WI38 (cell line): ENCODE measurements around the gene VPS45.
A peak's percentile ranks its signal among the peaks of the same experiment; 100 is the strongest.
"Not testable (repeated sequence)": the region's sequence is repeated elsewhere in the genome, so short reads cannot be mapped to it uniquely, and the experiment has no call there.

Experiments
- H3K4me3 ChIP-seq: 2 replicates; pipeline ENCODE4 v1.5.1; 2011; ENCODE audit warnings: low read depth, mild to moderate bottlenecking, control low read depth, low read length
- CTCF ChIP-seq: IDR thresholded peaks from 2 replicates; pipeline ENCODE4 v1.5.1; 2012; ENCODE audit warnings: low read depth, mild to moderate bottlenecking, control low read depth, low read length

Gene VPS45

GRCh38 chr1:150142083-150142482 is 74.5 kb downstream of the VPS45 start:
- TF ChIP-seq CTCF: no peak
- H3K4me3 ChIP-seq: no peak overlapping the region

- TF ChIP-seq CTCF: no peak
- no peak overlapping the region for H3K4me3 ChIP-seq
Observed at GRCh38 chr1:150144606-150145005, 77.0 kb downstream of the VPS45 start.

GRCh38 chr1:150146016-150146415 is 78.4 kb downstream of the VPS45 start:
- H3K4me3 ChIP-seq: not testable (repeated sequence)

- H3K4me3 ChIP-seq: no peak overlapping the region
- no peak for TF ChIP-seq CTCF
Observed at GRCh38 chr1:150146849-150147542, 79.4 kb downstream of the VPS45 start.

- H3K4me3 ChIP-seq: peak overlapping the region; percentile 96
- TF ChIP-seq CTCF: no peak
Observed at GRCh38 chr1:150148837-150149270, 81.3 kb downstream of the VPS45 start.

- TF ChIP-seq CTCF: no peak
- peak within 1 kb of the TSS; percentile 96 for H3K4me3 ChIP-seq
Observed at GRCh38 chr1:150149271-150150132, 81.9 kb downstream of the VPS45 start, which contains the start of gene PLEKHO1. Gene PLEKHO1, plus strand, starts transcription at chr1:150149916. Its CDS starts 342 bp downstream, at chr1:150150258.

GRCh38 chr1:150150133-150151021 is 82.8 kb downstream of the VPS45 start:
- peak overlapping the region; percentile 96 for H3K4me3 ChIP-seq
- no peak for TF ChIP-seq CTCF
